GM11168 (cell line): ENCODE measurements around the gene PARD6B.

Source experiments
- in situ Hi-C: fragments of 300-500 bp; cut with MboI; formaldehyde crosslinking; loops from one replicate; pipeline ENCODE4 v1.12.0; 2022; ENCODE audit warnings: low sequenced_read_pairs; ENCODE audit not compliant: unreplicated experiment

The PARD6B gene

GRCh38 chr20:50722424-50723155, 8.8 kb upstream of the PARD6B start:
- in situ Hi-C loops = no loop called here

DNA sequence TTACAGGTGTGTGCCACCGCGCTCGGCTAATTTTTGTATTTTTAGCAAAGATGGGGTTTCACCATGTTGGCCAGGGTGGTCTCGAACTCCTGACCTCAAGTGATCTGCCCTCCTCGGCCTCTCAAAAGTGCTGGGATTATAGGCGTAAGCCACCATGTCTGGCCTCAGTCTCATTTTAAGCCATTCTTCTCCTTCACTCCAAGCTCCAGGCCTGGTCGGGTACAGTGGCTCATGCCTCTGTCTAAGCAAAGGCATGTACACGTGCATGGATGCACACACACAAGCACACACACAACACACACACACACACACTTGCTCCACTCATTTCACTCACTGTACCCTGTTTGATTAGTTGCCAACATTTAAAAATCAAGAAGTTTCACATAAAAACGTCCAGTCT, 7.7 kb upstream of the PARD6B start:
- in situ Hi-C loops = no loop called here

- in situ Hi-C loops = no loop called here
Measured at GRCh38 chr20:50724112-50724725, 7.2 kb upstream of the PARD6B start.

DNA sequence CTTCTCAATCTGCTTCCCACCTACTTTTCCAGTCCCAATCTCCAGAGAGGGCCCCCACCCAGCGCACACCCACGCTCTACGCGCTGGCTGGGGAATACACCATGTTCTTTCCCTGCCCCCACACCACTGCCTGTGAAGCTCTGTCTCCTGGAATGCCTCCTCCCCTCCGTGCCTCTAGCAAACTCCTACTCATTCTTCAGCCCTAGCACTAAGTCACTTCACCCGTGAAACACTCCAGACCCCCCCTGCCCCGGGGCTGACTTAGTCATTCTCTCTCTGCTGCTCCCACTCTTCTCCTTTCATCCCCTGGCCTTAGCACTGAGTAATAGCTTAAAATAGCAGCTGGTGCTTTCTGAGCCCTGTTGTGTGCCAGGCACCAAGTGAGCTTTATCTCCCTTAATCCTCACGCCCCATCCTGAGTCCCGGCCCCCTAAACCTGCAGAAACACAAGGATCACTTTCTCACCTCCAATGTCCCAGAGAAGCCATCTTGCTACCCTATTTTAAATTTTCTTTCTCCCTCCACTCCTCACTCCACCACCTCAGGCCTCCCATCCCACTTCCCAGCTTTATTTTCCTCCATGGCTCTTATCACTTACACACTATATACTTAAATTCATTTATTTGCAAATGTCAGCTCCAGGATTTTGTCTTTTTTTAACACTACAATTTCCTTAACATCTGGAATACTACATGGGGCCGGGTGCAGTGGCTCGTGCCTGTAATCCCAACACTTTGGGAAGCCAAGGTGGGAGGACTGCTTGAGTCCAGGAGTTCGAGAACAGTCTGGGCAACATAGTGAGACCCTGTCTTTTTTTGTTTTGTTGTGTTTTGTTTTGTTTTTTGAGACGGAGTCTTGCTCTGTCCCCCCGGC, 6.3 kb upstream of the PARD6B start:
- in situ Hi-C loops = no loop called here

- in situ Hi-C loops = no loop called here
Measured at GRCh38 chr20:50725724-50726005, 5.7 kb upstream of the PARD6B start.

- in situ Hi-C loops = no loop called here
Measured at GRCh38 chr20:50726955-50727791, 4.2 kb upstream of the PARD6B start.

- in situ Hi-C loops = no loop called here
Measured at GRCh38 chr20:50727792-50728485, 3.4 kb upstream of the PARD6B start.

- in situ Hi-C loops = no loop called here
Measured at GRCh38 chr20:50728486-50728980, 2.8 kb upstream of the PARD6B start.

DNA sequence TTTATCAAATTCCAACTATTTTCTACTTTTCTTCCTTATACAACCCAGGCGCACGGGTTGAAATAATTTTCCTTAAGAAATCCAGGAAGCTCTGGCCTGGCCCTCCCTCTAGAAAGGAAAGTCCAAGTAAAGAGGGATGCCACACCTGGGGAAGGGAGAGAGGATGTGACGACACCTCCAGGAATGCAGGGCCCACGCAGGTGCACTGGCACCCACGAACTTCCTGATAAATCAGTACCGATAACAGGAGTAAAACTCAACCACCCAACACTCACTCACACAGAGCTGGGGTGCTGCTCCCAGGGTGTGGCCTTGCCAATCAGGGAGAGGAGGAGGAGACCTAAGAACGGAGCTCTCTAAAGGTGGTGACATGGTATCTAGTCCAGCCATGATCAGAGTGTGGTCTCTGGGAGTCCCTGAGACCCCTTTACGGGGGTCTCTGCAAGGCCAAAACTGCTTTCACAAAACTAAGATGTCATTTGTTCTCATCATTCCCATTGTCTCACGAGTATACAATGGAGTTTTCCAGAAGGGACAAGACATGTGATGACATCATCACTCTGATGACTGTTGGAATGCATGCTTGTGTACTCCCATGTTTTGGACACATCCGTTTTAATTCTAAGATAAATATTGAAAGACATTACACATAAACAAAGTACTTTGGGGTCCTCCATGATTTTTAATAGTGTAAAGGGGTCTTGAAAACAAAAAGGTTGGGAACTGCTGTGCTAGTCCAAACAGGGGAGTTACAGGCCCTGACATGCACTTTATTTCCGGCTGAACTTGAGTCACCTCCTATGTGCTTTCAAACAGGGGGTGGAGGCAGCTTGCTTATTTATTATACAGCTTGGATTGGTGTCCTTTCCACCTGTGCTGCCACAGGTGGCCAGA, 2.2 kb upstream of the PARD6B start:
- in situ Hi-C loops = no loop called here

- in situ Hi-C loops = no loop called here
Measured at GRCh38 chr20:50729901-50730764, 1.2 kb upstream of the PARD6B start.

- in situ Hi-C loops = no loop called here
Measured at GRCh38 chr20:50730765-50731054, 670 bp upstream of the PARD6B start.

DNA sequence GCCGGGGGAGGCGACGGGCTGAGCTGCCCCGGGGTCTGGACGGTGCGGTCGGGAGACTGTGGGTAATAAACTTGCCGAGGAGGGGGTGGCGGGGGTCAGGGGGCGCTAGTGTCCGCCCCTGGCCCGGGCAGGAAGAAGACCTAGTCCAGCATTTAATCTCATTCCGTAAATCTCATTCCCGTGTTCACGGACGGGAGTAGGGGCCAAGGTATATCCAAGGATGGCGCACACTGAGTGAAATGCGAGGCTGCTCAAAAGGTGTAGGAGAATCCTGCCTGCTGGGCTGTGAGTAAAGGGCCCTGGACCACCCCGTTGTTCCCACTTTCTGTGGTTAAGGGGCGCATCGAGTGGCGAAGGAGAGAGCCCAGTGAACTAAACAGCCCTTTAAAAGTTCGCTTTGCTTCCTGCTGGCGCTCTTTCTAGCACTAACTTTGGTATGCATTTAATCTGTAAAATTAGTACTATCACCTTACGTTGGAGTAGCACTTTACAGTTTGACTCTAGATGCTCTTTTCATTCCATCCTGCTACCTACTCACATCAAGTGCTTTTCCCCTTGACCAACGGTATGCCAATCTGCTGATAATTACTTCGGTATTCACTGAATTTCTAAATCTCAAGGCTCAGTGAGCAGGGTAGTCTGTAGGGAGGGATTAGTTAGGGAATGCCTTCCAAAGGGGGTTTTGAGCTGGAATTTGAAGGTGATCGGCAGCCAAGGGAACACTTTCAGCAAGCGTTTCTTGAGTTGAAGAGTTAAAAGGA, 730 bp downstream of the PARD6B start:
- in situ Hi-C loops = no loop called here

DNA sequence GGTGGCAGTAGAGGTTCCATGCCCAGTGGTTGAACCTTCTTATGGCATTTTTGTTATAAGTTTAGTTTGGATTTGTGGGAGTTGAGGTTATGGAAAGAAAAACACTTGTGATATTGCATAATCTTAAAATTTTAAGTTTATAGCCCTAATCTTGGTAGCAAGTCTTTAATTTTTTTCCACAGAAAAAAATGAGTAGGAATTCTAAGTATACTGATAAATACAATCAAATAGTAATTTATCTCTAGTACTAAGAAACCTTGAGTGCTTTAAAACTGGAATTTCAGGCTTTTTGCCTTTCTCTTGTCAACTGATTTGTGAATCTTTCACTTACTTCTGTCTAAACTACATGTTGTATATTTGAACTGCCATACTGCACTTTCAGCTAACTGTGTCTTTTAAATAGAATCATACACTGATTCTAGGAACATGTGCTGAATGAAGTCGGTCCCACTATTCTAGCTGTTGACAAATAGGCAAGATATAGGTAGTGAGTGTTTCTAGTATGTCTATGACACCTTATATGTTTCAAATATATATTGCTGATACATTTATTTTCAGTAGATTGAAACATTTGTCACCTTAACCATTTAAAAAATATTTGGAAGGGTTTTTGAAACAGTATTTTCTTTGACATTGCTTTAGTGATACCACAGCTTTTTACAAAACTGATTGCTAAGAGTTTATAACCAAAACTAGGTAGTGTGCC, 2.4 kb downstream of the PARD6B start:
- in situ Hi-C loops = no loop called here

GRCh38 chr20:50734730-50735679, 3.6 kb downstream of the PARD6B start:
- in situ Hi-C loops = no loop called here

DNA sequence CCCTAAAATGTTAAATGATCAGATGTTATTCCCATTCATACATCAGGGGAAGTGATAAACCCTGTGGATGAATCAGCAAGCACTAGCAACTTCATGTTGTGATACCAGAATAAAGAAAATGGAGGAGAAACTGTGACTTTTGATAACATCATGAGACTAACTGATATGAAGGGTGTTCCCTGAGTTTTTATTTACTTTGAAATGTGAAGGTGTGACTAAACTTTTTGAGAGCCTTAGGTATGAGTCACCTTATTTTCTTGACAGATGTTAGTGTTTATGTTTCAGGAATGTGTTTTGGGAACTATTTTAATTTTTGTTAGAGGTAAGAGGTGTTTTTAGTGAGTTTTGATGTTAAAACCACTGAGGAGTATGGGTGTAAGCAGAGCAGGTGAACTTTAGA, 4.4 kb downstream of the PARD6B start:
- in situ Hi-C loops = no loop called here

- in situ Hi-C loops = no loop called here
Measured at GRCh38 chr20:50737352-50737751, 6.0 kb downstream of the PARD6B start.
